Cardiac muscle cell (in vitro differentiated cells and primary cell): ENCODE data around the gene JMJD1C. TPM values are rescaled to one million over a fixed set of nuclear protein-coding genes. Genes with fewer than 3 reads are reported as not detected.
"Not testable (repeated sequence)": the region's sequence is repeated elsewhere in the genome, so short reads cannot be mapped to it uniquely, and the experiment has no call there.

Source experiments
- DNase-seq, 2 donors: peaks; one replicate each; pipeline versions ENCODE4 v3.0.0 to v3.0.0-alpha.2; 2010 to 2017; ENCODE audit warnings: low read depth in 1 of 2, low spot score in 1 of 2
- H3K27ac ChIP-seq: fragments of 200-600 bp; sonication (generic); 2 replicates; pipeline ENCODE4 v1.5.1; 2016
- H3K27me3 ChIP-seq: fragments of 200-600 bp; sonication (generic); 2 replicates; pipeline ENCODE4 v1.6.0; 2016; ENCODE audit warnings: control low read depth
- H3K36me3 ChIP-seq: fragments of 200-600 bp; sonication (generic); 2 replicates; pipeline ENCODE4 v1.5.1; 2016; ENCODE audit warnings: control low read depth
- H3K4me1 ChIP-seq: fragments of 200-600 bp; sonication (generic); 2 replicates; pipeline ENCODE4 v1.8.1; 2017; ENCODE audit warnings: low read depth, mild to moderate bottlenecking, mixed run types
- H3K4me3 ChIP-seq: fragments of 200-600 bp; sonication (generic); 2 replicates; pipeline ENCODE4 v1.5.1; 2016; ENCODE audit warnings: mild to moderate bottlenecking
- H3K9me3 ChIP-seq: fragments of 200-600 bp; sonication (generic); 2 replicates; pipeline ENCODE4 v1.5.1; 2017; ENCODE audit warnings: low read depth, mild to moderate bottlenecking, control low read depth
- CTCF ChIP-seq: IDR thresholded peaks from 2 replicates; pipeline ENCODE4 v1.5.1; 2012; ENCODE audit warnings: low read depth, mild to moderate bottlenecking, low read length
- polyA plus RNA-seq: library from polyadenylated mRNA; unstranded; fragments of >200 nt; fragmentation: Nextera tagmentation; extraction: Ambion mirVana; gene quantifications from 2 replicates; pipeline ENCODE4 v1.2.1, GENCODE V29; 2016
- total RNA-seq: library from RNA; depleted of rRNA; stranded (reverse); fragments of >200 nt; gene quantifications from 2 replicates; pipeline ENCODE4 v1.2.3, GENCODE V29; 2016

JMJD1C gene
- total and polyA plus RNA-seq, 2 experiments from 2014 or later: 59.1 to 144 TPM

- peak overlapping the region; percentile 2 for H3K27ac ChIP-seq
- TF ChIP-seq CTCF: no peak
- H3K36me3 ChIP-seq: no peaks in the 10 kb centered on the region
- no peak for DNase-seq
- H3K4me1 ChIP-seq: no peaks in the 10 kb centered on the region
- H3K4me3 ChIP-seq: no peak overlapping the region
- H3K27me3 ChIP-seq: no peaks in the 10 kb centered on the region
- H3K9me3 ChIP-seq: no peaks in the 10 kb centered on the region
Observed at GRCh38 chr10:63286340-63286739, 179.4 kb downstream of the JMJD1C start.

DNA sequence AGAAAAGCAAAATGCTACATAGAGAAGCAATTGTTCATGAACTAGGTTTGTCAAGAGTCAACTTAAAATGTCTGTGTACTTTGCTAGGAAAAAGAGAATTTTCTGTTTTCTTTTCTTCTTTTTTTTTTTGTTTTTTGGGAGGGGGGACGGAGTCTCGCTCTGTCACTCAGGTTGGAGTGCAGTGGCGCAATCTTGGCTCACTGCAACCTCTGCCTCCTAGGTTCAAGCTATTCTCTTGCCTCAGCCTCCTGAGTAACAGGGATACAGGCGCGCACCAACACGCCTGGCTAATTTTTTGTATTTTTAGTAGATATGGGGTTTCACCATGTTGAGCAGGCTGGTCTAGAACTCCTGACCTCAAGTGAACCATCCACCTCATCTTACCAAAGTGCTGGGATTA, 181.9 kb downstream of the JMJD1C start:
- not testable (repeated sequence) for H3K27ac ChIP-seq, H3K27me3 ChIP-seq, H3K4me1 ChIP-seq, H3K9me3 ChIP-seq, DNase-seq, H3K4me3 ChIP-seq, H3K36me3 ChIP-seq

- Histone ChIP-seq H3K9me3 (no peaks in the 10 kb centered on the region), H3K4me3 (no peak overlapping the region), H3K4me1 (no peaks in the 10 kb centered on the region), H3K27me3 (no peaks in the 10 kb centered on the region), H3K36me3 (no peaks in the 10 kb centered on the region), H3K27ac (no peak overlapping the region)
- DNase-seq: no peak
- no peak for TF ChIP-seq CTCF
Observed at GRCh38 chr10:63283093-63283492, 182.7 kb downstream of the JMJD1C start.

DNA sequence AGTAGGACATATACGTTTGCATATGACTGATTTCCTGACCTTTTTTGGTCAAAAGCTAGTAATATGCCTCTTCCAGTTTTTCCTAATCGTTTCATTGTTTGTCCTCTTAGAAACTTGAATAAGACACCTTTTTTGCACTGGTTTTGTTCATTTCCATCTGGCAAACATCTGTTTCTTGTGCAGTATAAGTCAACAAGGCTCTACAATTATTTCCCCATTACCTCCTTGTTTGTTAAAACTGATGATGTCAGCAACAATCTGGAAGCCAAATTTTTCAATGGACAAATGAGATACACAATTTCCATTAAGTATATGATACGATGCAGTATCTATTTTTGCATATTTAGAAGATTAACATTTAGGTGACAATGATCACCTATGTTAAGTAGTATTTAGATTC, 183.8 kb downstream of the JMJD1C start:
- TF ChIP-seq CTCF: no peak
- peak in 1 of 2 donors; percentile 39 for DNase-seq
- Histone ChIP-seq H3K27ac (no peak overlapping the region), H3K4me3 (no peak overlapping the region), H3K9me3 (no peaks in the 10 kb centered on the region), H3K36me3 (no peaks in the 10 kb centered on the region), H3K27me3 (no peaks in the 10 kb centered on the region), H3K4me1 (no peaks in the 10 kb centered on the region)

DNA sequence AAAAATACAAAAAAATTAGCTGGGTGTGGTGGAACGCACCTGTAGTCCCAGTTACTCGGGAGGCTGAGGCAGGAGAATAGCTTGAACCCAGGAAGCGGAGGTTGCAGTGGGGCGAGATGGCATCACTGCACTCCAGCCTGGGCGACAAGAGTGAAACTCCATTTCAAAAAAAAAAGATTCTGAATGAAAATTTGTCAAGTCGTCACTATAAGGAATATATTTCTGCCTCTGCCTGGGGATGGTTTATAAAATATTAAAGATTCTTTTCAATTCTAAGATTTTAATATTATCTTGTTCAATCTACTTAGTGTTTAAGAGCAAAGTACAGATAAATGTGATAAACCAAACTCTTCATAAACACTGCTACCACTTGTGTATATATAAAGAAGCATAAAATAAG, 185.4 kb downstream of the JMJD1C start:
- no peaks in the 10 kb centered on the region for H3K36me3 ChIP-seq
- H3K4me3 ChIP-seq: no peak overlapping the region
- H3K27ac ChIP-seq: no peak overlapping the region
- no peaks in the 10 kb centered on the region for H3K9me3 ChIP-seq
- H3K27me3 ChIP-seq: no peaks in the 10 kb centered on the region
- no peak for TF ChIP-seq CTCF
- no peak for DNase-seq
- H3K4me1 ChIP-seq: no peaks in the 10 kb centered on the region

- Histone ChIP-seq H3K36me3 (no peaks in the 10 kb centered on the region), H3K9me3 (no peaks in the 10 kb centered on the region), H3K4me3 (no peak overlapping the region), H3K27me3 (no peaks in the 10 kb centered on the region), H3K27ac (peak overlapping the region; percentile 25), H3K4me1 (no peaks in the 10 kb centered on the region)
- no peak for TF ChIP-seq CTCF
- no peak for DNase-seq
Observed at GRCh38 chr10:63275094-63275493, 190.7 kb downstream of the JMJD1C start.
